Keratinocyte (primary cell): ENCODE results near the gene PPP1R2.

Experiments used
- EZH2 ChIP-seq: IDR thresholded peaks from one replicate; pipeline ENCODE4 v1.6.1; 2012; ENCODE audit warnings: inconsistent platforms, mild to moderate bottlenecking, low read length, moderate library complexity
- TF ChIP-seq, protein P1 (sequence below), 3 experiments: IDR thresholded peaks in 1 of 3; conservative IDR thresholded peaks in 1 of 3; optimal IDR thresholded peaks in 1 of 3; 2 replicates in 2 of 3; 3 replicates in 1 of 3; pipeline versions ENCODE3 to v1.5.1; 2011; ENCODE audit warnings: low read length in 3 of 3, mild to moderate bottlenecking in 3 of 3, moderate library complexity in 2 of 3, control low read depth in 1 of 3, inconsistent platforms in 1 of 3; ENCODE audit not compliant: insufficient read depth in 2 of 3; ENCODE audit errors: extremely low read depth in 1 of 3

GRCh38 chr3:195542698-195543499 lies at the start of gene PPP1R2:
- TF ChIP-seq, protein P1, sequence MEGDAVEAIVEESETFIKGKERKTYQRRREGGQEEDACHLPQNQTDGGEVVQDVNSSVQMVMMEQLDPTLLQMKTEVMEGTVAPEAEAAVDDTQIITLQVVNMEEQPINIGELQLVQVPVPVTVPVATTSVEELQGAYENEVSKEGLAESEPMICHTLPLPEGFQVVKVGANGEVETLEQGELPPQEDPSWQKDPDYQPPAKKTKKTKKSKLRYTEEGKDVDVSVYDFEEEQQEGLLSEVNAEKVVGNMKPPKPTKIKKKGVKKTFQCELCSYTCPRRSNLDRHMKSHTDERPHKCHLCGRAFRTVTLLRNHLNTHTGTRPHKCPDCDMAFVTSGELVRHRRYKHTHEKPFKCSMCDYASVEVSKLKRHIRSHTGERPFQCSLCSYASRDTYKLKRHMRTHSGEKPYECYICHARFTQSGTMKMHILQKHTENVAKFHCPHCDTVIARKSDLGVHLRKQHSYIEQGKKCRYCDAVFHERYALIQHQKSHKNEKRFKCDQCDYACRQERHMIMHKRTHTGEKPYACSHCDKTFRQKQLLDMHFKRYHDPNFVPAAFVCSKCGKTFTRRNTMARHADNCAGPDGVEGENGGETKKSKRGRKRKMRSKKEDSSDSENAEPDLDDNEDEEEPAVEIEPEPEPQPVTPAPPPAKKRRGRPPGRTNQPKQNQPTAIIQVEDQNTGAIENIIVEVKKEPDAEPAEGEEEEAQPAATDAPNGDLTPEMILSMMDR (optimal IDR thresholded peaks at IDR 0.05 in 1 of 3, IDR thresholded peaks at IDR 0.05 in 1 of 3, conservative IDR thresholded peaks at IDR 0.05 in 1 of 3; ENCODE audit: extremely low read depth in 1 of 3, insufficient read depth in 2 of 3, low read length in 3 of 3): no peak
- TF ChIP-seq EZH2: no peak
